HG03432 (cell line): ENCODE data around the gene BTBD9.

Experiments
- ATAC-seq: cut with Tn5 transposase; IDR thresholded peaks from one replicate; pipeline ENCODE4 v1.9.1; 2021; ENCODE audit warnings: mild to moderate bottlenecking, moderate library complexity; ENCODE audit not compliant: unreplicated experiment

BTBD9 gene

DNA sequence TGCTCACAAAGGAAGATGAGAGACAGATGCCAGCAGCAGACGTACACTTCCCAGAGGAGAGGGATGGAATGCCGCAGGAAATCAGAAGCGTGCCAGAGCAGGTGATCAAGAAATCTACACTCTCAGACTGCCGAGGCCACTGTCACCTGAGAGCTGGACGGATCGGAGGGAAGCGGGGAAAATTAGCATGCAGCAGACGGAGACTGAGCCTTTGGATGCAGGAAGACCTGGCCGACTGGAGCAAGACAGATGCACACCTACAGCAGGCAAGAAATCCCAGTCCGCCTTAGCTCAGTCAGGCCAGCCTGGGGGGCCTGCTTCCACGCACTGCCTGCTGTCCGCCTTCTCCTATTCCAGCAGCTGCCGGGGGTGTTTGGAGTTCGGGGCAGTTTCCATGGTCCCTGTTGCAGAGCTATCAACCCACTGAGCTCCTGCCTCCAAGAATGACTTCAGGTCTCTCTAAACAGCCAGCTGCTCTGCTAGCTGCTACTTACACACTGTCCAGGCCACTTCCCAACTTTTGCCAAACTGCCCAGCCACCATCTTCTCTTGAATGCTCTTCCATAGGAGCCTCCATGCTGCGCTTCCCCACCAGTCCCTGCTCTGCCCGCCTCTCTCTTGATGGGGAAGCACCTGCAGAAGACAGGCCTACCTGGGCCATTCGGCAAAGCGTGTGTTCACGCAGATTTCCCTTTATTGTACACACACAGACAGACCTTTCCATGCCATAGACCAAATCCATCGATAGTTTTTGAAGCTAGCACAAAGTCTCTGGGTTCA, 451.7 kb downstream of the BTBD9 start:
- no peak for ATAC-seq

DNA sequence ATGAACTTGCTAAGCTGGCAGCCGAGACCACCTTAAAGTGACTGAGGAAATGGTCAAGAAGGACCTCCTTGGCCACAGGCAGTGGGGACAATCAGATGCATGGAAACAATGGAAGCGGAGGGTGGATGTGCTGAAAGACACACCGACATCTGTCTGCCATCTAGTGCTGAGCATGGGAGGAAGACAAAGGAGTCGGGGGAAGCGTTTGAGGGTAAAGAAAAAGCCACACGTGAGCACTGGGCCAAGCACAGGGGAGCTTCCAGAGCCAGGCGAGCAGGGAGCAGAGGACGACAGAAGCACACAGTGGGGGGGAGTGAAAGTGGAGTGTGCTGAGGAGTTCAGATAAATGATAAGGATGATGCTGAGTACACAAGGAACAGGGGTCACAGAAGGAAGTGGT, 452.4 kb downstream of the BTBD9 start:
- ATAC-seq: no peak

DNA sequence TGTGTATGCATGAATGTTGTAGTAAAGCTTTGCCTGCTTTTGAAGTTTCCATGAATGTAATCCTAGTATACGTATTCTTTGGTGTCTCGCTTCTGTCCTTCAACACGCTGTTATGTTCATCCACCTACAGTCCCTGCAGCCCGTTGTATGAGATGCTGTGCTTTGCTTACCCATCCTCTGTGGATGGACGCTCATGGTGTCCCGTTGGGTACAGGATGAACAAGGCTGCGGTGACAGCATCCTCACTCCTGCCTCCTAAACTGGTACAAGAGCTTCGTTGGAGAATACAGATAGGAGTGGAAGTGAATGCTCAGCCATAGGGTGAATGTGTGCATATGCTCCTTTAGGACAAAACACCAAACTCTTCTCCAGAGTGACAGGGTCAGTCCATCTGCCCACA, 454.0 kb downstream of the BTBD9 start:
- no peak for ATAC-seq

DNA sequence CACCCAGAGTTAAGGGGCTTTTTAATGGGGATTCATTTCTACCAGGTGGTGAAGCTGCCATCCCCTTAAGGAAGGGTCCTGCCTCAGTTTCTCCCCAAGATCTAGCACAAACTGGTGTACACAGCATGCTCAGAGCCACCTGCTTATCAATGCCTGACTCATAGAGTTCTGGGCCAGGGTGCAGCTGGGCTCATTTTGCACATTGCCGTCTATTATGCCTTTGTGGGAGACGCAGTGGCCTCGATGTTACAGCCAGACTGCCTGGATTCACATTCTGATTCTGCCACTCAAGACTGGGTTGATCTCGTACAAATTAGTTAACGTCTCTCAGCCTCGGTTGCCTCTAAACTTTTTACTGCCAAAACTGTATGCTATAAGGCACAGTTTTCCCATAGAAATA, 454.5 kb downstream of the BTBD9 start:
- ATAC-seq: no peak

DNA sequence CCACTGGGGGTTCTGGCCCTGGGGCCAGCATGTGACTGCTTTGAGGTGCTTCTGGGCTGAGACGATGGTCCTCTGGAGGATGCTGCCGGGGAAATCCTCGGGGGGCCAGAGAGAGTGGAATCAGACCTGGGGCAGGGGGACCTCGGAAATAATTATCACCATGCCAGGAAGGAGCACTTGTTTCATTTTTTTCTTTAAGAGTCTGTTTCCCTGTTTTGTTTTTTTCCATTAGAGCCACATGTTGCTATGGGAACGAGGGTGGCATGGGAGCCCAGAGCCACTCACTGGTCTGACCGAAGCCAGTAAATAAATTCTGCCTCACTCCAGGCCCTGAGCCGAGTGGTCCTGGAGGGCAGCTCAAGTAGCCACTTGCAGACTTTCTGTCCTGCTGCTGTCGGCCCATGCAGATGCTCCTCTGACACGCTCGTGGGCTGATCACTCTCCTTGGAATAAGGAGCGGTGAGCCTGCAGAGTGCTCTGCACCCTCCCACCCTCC, 455.1 kb downstream of the BTBD9 start:
- no peak for ATAC-seq

DNA sequence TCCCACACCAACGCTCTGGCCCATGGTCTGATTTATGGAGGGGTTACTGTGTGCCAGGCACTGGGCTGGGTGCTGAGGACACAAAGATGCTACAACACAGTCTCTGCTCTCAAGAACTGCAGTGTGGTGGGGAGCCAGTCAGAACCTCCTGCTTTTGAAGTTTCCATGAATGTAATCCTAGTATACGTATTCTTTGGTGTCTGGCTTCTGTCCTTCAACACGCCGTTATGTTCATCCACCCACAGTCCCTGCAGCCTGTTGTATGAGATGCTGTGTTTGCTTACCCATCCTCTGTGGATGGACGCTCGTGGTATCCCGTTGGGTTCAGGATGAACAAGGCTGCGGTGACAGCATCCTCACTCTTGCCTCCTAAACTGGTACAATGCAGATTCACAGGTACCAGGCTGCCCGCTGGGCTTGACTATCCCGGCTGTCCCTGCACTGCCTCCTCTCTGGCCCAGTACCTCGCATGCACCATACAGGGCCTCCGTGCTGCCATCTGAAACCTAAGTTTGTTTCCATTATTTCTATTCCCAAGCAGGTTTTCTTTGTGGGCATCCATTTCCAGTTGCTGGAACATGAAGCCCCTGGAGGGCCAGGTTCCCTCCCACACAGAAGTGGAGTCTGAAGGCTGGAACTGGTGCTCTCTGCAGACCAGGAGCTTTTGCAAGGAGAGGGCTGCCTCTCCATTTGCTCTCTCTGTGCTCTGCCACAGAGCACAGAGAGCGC, 455.7 kb downstream of the BTBD9 start:
- no peak for ATAC-seq

DNA sequence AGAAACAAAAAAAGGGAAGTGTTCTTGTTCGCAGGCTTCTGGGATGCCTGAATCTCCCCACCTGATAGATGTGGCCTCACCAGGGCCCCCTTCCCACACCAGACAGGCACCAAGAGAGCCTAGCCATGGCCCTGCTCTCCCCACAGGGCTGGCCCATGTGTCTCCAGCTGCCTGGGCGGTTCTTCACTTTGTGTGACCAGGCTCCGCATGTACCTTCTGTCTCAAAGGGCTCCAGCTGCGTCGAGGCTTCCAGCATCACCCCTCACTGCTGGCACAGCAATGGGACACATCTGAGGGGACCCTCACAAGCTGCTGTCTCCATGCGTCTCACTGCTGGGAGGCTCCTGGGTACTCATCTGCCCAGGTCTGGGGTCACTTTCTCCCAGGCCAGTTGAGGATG, 457.3 kb downstream of the BTBD9 start:
- ATAC-seq: no peak

DNA sequence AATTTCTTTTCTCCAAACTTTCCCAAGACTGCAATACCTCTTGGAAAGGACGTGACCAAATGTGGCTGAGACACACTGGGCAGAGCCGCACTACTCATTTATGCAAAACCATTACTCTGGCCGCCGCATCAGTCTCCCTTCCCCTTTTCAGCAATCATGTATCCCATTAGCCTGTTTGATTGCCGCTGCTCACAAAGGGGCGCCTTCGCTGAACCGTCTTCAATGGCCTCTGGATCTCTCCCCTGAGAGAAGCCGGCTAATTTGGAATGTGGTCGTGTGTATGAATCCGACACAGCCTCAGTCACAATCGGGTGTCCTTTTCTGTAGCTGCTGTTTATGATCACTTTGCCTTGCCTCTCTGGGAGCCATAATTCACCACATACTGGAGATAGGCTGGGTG, 459.1 kb downstream of the BTBD9 start:
- ATAC-seq: no peak

DNA sequence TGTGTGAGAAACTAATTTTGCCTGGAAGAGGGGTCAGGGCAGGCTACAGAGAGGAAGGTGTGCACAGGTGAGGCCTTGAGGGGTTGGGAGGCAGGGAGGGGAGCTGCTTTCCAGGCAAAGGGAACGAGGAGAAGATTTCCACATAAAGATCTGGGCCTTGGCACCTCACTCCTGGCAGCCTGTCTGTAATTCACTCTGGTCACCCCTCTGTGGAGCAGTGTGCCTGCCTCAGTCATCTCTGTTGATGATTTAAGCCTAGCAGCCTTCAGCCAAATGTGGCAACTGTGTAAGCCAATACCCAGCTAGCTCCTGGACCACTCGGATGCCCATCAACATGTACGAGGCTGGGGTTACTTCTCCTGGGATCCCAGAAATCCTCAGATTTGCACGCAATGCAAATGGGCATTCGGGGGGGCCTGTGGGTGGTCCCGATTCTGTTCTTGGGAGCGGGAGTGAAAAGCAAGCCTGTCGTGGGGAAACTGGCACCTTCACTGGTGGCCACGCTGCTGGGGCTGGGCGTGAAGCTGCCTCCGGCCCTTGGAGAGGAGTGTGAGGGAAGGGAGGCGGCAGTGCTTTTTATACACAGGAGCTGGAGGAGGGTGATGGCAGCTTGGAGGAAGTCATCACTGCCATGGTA, 459.8 kb downstream of the BTBD9 start:
- no peak for ATAC-seq

DNA sequence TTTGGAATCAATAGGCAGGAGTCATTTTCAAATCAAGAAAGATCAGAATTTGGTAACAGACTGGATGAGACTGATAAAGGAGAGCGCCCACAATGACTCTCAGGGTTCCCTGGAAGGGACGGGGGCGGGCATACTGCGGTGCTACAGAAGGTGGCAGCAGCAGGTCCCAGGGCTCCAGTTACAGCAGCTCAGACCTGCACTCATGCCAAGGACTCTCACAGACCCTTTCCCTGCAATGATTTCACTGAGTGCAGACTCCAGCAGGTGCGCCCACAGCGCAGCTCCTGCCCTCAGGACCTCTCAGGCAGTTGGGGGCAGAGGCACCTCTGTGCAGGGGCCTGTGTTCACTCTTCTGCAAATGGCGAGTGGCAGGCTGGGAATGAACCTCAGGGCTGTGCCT, 460.4 kb downstream of the BTBD9 start:
- ATAC-seq: no peak

DNA sequence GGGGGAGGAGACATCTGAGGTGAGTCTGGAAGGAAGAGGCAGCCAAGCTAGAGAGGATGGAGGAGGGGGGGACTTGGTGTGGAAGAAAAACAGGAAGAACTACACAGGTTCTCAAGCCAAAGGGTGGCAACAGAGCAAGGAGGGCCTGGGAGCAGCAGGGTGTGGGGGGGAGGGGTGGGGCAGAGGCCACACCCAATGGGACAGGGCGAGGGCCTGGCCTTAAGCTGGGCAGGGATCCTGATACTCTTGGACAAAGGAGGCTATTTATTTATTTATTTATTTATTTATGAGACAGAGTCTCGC, 461.2 kb downstream of the BTBD9 start:
- no peak for ATAC-seq

DNA sequence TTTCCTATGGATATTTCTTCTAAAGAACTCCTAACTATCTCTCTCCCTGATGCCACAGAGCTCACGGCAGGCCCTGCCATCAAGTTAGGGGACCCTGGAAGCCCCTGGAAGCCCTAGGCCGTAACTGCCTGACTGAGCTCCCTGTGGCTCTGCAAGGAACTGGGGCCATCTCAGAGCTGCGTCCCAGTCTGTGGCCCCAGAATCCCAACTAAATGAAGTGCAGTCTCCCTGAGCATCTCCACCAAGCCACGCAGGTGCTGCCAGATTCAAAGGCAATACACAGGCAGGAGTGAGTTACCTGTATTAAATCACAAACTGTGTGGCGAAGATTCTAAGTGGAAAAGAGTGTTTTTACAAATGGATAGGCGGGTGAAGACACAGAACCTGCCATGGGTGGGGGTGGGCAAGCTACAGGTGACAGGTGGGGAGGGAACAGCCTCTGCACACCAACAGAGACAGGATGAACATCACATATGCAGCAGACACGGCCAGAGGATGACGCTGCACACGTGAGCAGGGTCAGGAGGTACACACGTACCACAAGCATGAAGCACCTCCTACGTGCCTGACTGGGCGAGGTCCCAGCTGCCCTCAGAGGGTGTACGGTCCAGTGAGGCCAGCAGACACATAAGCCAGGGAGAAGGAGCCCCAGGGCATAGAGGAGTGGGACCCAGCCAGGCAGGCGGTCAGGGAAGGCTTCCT, 461.7 kb downstream of the BTBD9 start:
- no peak for ATAC-seq

DNA sequence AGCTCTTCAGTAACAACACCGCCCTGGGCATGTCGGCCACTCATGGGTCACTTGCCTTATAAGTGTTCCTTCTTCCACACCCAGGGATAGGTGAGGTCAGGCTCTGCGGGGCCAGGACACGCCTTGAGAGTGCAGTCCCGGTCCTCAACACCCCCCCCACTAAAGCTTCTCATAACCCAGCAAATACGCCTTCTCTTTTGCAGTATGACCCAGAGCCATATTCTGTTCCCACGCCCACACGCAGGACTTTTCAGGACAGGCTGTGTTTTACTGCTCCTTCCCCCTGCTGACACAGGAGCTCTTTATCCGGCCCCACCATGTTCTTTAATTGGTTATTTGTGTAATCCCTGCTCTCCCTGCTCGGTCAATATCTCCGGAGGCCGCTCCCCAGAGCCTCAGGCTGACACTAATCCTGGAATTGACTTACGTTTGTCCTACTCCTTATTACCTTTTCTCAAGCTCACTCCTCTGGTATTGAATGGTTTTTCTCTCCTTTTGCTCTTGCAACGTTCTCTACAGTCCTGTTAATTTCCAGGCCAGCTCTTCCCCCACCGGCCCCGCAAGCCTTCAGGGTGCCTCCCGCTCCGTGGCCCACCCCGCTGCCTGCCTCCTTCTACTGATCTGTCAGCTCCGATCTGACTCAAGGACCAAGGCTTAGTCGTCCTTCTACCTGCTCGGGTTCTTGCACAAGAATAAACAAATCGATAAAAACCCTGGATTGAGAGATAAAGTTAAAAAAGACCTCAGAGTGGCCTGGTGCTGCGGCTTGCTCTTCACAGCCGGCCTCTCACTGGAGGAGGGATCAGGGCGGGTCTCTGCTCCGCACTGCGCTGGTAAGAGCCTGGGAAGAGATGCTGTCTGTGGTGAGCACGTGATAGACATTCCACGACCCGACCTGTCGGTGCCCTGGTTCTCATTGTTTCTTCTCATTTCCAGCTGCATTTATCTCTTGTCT, 462.7 kb downstream of the BTBD9 start:
- ATAC-seq: no peak

DNA sequence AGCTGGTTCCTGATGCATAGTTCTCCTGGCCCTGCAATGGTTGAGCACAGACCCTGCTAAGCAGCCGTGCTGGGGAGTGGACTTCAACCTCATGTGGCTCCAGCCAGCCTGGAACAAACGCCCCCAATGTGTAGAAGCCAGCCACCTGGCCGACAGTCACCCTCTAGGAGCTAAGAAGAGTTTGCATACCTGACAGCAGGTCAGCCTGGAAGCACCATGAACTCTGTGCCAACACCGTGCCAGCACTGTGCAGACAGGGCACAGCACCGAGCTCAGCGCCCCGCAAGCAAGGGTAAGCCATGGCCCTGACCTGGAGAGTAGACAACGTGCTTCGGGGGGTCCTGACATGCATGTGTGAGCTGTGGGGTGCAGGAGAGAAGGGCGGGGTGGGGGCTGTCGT, 463.9 kb downstream of the BTBD9 start:
- no peak for ATAC-seq

DNA sequence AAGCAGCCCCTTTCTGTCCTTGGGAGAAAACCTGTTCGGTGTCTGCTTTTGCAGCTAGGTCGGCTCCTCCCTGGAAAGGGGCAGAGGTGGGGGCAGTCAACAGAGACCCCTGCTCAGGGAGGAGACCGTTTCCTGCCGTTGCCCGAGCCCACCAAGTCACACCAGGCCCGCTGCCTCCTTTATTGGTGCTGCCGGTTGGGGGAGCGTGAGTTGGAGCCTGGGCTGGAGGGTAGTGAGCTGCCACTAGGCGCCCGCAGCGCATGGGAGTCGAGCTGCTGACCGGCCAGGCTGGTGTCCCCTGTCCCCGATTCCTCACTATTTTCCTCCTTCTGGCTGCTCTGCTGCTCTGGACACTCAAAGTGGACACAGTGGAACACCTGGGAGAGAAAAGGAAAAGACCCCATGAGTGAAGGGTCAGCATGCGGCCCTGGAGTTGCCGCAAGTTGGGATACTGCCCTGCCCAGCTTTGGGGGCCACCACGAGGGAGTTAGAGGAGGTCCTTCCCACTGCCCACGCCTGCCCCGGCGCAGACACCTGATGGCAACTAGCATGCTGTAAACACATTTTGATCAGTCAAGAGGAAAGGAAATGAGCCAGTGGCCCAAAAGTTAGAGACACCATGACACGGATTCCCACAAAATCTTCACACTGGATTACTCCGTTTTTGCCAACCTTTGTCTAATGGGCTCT, 464.8 kb downstream of the BTBD9 start:
- ATAC-seq: no peak

DNA sequence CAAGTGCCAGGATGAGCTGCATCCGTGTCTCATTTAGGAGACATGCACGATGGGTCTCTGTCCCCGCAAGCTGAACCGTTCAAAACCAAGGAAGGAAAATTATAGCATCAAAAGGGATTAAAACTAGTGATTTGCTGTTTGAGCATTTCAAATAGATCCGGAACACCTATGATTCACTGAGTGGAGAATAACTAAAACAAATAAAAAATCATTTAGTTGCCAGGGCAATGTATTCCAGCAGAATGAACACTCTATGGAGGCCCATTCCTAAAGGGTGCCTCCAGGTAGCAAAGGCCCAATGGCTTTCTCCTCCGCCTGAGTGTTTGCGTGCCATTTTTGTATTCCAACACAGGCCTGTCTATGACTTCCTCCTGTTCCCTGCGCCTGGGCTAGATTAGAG, 465.4 kb downstream of the BTBD9 start:
- no peak for ATAC-seq

DNA sequence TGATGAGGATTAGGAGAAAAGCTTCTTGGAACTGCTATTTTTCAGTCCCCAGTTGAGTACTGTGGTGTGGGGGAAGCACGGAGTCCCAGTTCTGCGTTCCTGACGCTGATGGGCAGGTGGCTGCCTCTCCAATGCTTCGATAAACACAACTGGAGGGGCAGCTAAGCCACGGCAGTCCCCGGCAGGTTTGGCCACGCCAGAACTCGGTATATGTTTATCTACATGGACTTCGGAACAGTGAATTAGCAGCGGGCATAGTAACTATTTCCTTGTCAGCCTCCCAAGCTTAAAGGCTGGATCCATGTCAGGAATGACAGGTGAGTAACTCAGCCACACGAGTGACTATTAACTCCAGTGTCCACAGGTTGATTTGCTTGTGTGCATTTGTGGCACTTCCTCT, 465.8 kb downstream of the BTBD9 start:
- ATAC-seq: no peak

DNA sequence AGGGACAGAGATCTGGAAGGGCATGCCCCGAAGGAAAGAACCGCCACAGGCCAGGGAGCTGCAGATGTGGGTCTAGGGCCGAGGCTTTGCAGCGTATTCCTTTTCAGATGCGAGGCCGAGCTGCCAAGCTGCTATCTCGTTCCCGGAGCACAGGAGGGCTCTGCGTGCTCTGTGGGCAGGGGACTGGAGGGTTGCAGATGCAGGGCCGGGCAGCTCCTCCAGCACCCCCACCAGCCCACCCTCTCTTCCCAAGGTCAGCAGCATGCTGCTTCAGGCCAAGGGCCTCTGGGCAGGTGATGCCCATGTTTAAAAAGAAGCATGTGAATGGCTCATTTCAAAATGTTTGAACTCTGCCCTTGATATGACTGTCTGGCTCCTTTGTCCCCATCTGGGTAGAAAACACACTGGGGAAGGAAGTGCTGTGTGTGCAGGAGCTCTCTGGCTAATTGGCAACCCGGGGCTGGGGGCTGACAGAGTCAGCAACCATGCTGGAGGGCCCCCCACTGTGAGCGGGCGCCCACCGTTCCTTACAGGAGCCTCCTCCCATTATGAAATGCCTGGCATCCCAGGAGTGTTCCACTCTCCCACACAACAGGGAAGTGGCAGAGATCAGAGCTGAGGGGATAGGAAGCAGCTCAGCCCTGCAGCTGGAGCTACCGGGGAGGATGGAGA, 466.9 kb downstream of the BTBD9 start:
- no peak for ATAC-seq

DNA sequence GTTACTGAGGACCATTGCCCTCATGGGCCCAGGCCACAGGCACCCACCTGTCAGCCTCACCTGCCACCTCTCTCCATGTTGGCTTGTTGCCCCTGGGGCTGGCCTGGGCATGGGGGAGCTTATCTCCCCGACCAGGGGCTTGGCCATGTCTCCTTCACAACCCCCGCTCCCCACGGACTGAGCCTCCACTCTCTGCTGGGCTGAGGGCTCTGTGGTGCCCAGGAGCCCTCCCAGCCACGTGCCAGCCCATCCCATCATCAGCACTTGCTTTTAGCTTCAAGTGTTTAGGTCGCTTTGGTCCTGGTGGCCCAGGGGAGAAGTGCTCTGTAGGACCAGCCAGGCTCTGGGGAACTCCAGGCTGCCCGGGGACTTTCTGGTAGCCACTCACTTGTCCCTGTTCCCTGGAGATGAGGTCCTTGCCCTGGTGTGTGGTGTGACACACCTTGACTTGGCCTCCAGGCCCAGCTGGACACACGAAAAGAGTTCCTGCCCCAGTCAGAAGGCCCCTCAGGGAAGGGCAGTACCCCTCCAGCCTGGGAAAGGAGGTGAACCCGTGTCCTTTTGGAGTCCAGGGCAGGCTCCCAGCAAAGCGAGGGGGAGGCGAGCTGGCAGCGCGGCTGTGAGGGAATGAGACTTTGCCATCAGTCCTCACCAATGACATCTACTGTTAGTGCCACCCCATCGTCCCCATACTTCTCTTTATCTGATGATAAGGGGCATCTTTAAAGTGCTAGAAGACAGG, 467.6 kb downstream of the BTBD9 start:
- no peak for ATAC-seq
